Measurements from ENCODE around the gene SUPT6H.
A peak's percentile ranks its signal among the peaks of the same experiment; 100 is the strongest.

The SUPT6H gene

DNA sequence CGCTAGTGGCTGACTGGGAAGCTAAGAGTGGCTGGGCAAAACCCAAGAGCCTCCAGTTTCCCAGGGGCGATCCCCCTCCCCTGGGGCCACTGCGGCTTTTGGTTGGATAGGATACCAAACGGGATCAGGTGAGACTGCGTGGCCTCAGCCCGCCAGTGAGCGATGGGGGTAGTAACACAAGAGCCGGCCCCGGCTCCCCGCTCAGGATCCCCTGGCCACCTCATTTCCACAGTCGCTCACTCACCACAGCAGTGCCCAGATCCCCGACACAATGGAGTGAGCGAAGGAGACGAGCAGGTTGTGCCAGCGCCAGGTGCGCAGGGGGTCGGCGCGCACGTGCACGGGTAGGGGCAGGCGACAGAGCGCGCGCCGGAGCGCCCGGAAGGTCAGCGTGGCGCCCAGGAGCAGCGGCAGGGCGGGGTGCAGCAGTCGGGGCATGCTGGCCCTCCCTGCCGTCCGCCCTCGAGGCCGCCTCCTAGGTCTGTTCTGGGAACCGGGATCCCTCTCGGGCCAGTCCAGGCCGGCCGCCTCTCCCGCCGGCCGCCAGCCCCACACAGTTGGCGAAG is 63.7 kb downstream of the SUPT6H start:
- H3K4me3 ChIP-seq (ENCODE audit: low read depth, low read length): peak overlapping the region; percentile 84
- no peak for DNase-seq (ENCODE audit: low read depth)
- TF ChIP-seq, protein P1, sequence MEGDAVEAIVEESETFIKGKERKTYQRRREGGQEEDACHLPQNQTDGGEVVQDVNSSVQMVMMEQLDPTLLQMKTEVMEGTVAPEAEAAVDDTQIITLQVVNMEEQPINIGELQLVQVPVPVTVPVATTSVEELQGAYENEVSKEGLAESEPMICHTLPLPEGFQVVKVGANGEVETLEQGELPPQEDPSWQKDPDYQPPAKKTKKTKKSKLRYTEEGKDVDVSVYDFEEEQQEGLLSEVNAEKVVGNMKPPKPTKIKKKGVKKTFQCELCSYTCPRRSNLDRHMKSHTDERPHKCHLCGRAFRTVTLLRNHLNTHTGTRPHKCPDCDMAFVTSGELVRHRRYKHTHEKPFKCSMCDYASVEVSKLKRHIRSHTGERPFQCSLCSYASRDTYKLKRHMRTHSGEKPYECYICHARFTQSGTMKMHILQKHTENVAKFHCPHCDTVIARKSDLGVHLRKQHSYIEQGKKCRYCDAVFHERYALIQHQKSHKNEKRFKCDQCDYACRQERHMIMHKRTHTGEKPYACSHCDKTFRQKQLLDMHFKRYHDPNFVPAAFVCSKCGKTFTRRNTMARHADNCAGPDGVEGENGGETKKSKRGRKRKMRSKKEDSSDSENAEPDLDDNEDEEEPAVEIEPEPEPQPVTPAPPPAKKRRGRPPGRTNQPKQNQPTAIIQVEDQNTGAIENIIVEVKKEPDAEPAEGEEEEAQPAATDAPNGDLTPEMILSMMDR (IDR thresholded peaks at IDR 0.05; ENCODE audit: low read depth, low read length, missing control alignments): no peak

DNA sequence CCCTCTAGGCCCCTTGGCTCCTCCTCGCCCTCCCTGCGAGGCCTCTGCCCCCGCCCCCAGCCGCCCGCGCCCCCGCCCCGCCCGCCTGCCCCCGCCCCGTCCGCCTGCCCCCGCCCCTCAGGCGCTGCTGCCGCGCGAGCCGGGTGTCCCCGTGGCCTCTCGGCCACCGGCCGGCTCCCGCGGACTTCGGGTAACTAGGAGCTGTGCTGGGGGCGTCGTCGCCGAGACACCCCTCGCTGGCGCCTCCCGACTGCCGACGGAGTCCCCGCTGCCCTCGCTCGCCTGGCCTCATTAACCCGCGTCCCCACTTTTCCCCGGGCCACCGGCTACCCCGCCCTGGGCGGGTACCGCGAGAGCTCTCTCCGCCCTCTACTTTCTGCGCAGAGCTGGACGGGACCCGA is 64.2 kb downstream of the SUPT6H start, which contains the start of gene TLCD1:
TLCD1 (minus strand) TSS at position 8 of the 401 bp plus-strand sequence. CDS start 136 bp downstream, outside the sequence.
- peak within 1 kb of the TSS; percentile 84 for H3K4me3 ChIP-seq (ENCODE audit: low read depth, low read length)
- TF ChIP-seq, protein P1 (IDR thresholded peaks at IDR 0.05; ENCODE audit: low read depth, low read length, missing control alignments): no peak
- DNase-seq (ENCODE audit: low read depth): no peak

DNA sequence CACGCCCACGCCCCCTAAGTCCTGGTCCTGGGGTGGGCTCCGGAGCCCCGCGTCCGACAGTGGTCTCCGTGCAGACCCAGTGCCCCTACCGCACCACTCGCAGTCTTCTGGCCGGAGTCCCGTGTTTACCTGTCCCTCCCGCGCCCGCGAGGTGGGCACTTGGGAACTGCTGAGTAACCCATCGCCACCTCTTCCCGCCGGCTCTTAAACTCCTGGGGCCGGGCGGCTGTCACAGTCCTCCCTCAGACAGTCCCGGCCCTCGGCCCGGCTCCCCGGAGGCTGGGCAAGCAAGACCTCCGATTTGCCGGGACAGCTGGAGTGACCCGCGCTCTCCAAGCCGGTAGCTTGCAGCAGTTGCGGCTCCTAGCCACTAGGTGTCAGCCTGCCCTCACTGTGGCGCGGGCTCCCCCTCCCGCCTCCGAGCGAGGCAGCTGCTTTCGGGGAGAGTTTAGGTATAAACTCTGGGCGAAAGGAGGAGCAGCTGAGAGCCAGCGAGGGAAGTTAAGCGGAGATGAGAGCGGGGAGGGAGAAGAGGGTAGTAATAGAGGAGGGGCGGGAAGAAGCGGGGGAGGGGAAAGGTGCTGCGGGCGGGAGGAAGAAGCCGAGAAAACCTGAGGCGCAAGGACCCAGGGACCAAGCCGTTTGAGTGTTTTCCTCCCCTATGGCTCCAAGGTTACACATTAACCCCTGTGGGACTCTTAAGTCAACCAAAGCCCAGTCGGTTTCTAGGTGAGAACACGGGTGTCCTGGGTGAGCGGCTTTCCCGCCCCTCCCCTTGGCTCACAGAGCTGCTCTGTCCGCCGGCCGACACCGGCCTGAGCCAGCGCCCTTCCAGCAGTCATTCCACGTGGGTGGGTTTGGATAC is 64.9 kb downstream of the SUPT6H start:
- DNase-seq (ENCODE audit: low read depth): peak; percentile 81
- TF ChIP-seq, protein P1 (IDR thresholded peaks at IDR 0.05; ENCODE audit: low read depth, low read length, missing control alignments): peak; percentile 99

DNA sequence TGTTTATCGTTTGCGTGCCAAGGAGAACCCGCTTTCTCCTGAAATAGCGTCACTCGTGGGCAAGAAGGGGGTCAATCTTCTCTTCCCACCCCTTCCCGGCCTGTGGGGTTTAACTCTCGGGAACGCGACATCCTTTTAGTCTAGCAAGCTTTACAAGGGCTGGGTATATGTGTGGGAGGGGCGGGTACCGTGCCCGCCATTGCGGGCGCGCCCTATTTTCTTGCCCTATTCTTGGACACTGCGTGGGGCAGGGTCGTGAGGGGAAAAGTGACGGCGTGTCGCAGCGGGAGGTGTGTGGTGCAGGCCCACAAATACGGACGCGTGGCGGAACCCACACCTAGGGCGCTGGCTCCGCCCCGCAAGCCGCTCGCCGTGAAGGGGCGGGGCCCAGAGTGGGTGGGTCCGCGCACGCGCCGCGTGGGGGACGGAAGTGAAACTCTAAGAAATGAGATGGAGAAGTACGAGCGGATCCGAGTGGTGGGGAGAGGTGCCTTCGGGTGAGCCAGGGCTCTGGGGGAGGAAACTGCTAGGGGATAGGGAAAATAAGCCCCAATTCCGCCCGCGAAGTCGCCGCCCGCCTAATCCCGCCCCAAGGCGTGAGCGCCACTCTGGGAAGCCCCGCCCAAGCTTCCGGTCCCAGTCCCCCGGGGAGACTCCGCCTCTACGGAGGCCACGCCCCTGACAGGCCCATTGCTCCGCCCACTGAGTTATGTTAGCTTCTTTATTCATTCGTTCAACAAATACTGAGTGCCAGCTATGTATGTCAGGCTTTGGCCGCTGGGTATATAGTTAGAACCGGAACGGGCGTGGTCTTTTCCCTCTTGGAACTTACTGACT is 66.6 kb downstream of the SUPT6H start, which contains the start of gene NEK8:
NEK8 (plus strand) TSS at position 425 of the 837 bp plus-strand sequence; CDS start at position 451, 26 bp downstream.
- DNase-seq (ENCODE audit: low read depth): peak; percentile 79
- TF ChIP-seq, protein P1 (IDR thresholded peaks at IDR 0.05; ENCODE audit: low read depth, low read length, missing control alignments): no peak
- H3K4me3 ChIP-seq (ENCODE audit: low read depth, low read length): peak within 1 kb of the TSS; percentile 54

More for the DNA sequence above, 64.9 kb downstream of the SUPT6H start:
- H3K4me3 ChIP-seq (ENCODE audit: low read depth, low read length): peak overlapping the region; percentile 84

DNA sequence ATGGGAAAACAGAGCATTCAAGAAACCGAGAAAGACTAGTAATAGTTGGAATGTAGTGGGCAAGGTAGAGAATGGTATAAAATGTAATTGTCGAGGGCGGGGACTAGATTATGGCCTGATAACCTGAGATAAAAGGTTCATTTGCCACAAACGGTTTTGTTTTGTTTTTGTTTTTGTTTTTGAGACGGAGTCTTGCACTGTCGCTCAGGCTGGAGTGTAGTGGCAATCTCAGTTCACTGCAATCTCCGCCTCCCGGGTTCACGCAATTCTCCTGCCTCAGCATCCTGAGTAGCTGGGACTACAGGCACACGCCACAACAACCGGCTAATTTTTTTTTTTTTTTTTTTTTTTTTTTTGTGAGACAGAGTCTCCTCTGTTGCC is 67.9 kb downstream of the SUPT6H start:
- no peak for DNase-seq (ENCODE audit: low read depth)

DNA sequence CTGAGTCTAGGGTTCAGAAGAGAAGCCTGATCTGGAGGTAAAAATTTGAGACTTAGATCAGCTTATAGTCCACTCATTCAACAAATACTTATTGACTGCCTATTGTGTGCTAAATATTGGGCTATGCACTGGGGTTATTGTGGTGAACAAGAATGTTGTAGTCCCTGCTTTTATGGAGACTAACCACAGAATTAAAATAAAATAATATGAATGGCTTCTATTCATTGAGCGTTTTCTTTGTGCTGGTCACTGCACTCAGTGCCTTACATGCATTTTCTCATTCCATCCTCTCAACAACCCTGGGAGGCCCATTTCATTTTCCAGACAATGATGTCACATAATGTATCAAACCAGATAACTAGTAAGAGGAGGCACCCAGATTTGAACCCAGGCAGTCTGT is 71.3 kb downstream of the SUPT6H start:
- DNase-seq (ENCODE audit: low read depth): no peak
- H3K4me3 ChIP-seq (ENCODE audit: low read depth, low read length): no peak overlapping the region
- TF ChIP-seq, protein P1 (IDR thresholded peaks at IDR 0.05; ENCODE audit: low read depth, low read length, missing control alignments): no peak

More for the DNA sequence above, 67.9 kb downstream of the SUPT6H start:
- TF ChIP-seq, protein P1 (IDR thresholded peaks at IDR 0.05; ENCODE audit: low read depth, low read length, missing control alignments): no peak
- H3K4me3 ChIP-seq (ENCODE audit: low read depth, low read length): no peak overlapping the region
